Measurements from ENCODE around the gene MAPK8IP3. TPM values are rescaled to one million over a fixed set of nuclear protein-coding genes. Genes with fewer than 3 reads are reported as not detected.

Gene MAPK8IP3
- total and polyA plus RNA-seq, 8 donors = 25.5 to 244 (median 50.3) TPM

DNA sequence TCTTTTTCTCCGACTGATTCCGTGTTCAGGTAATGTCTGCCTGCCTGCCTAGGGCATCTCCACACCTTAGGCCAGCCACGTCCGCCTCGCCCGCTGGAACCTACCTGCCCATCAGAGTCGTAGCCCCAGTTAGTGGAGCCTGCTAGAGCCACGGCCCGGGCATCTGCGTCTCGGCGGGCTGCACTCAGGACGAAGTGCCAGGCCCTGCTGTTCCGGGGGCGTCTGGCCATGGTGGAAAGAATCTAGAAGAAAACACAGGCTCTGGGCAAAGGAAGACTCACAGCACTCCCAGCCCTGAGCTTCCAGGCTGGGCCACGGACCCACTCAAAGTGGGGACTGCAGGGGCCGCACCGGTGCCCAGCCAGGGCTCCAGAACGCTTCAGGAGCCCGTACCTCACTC lies 75.3 kb downstream of the MAPK8IP3 start:
- Histone ChIP-seq H3K4me3 (peak overlapping the region; percentile 64 to 97 (median 93)), H3K27ac (peak overlapping the region; percentile 85 to 96 (median 88)), H3K9me3 (no peaks in the 10 kb centered on the region), H3K36me3 (peaks cover 0 to 20% (median 10%) of the 10 kb centered on the region in 3 donors), H3K4me1 (peaks cover 11 to 17% (median 16%) of the 10 kb centered on the region in 3 donors), H3K27me3 (no peaks in the 10 kb centered on the region)
- intact Hi-C loops (cut with DNase I) = no loop called here
- 38 to 48% methylated on average over 20 of the region's 20 CpGs for WGBS, 2 donors
- FAIRE-seq (no peak), DNase-seq (peak in 4 of 6 donors; percentile 14 to 81 (median 40)), ATAC-seq (no peak)
- TF ChIP-seq, protein P1, sequence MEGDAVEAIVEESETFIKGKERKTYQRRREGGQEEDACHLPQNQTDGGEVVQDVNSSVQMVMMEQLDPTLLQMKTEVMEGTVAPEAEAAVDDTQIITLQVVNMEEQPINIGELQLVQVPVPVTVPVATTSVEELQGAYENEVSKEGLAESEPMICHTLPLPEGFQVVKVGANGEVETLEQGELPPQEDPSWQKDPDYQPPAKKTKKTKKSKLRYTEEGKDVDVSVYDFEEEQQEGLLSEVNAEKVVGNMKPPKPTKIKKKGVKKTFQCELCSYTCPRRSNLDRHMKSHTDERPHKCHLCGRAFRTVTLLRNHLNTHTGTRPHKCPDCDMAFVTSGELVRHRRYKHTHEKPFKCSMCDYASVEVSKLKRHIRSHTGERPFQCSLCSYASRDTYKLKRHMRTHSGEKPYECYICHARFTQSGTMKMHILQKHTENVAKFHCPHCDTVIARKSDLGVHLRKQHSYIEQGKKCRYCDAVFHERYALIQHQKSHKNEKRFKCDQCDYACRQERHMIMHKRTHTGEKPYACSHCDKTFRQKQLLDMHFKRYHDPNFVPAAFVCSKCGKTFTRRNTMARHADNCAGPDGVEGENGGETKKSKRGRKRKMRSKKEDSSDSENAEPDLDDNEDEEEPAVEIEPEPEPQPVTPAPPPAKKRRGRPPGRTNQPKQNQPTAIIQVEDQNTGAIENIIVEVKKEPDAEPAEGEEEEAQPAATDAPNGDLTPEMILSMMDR (IDR thresholded peaks at IDR 0.05) = no peak

- H3K4me1 ChIP-seq = peaks cover 11 to 17% (median 16%) of the 10 kb centered on the region in 3 donors
- peak overlapping the region; percentile 64 to 97 (median 93) for H3K4me3 ChIP-seq
- H3K27ac ChIP-seq = peak overlapping the region; percentile 85 to 96 (median 88)
- intact Hi-C loops (cut with DNase I) = no loop called here
- ATAC-seq (peak in 2 of 4 donors; percentile 2 to 3), DNase-seq (peak in 4 of 6 donors; percentile 41 to 85 (median 62)), FAIRE-seq (no peak)
- TF ChIP-seq, protein P1 (IDR thresholded peaks at IDR 0.05) = no peak
- WGBS, 2 donors = 0 to 1% methylated on average over 47 to 70 of the region's 70 CpGs
- H3K36me3 ChIP-seq = peaks cover 0 to 14% (median 10%) of the 10 kb centered on the region in 3 donors
- no peaks in the 10 kb centered on the region for H3K9me3 ChIP-seq
- no peaks in the 10 kb centered on the region for H3K27me3 ChIP-seq
These were observed 75.9 kb downstream of the MAPK8IP3 start for GRCh38 chr16:1781758-1782407.

DNA sequence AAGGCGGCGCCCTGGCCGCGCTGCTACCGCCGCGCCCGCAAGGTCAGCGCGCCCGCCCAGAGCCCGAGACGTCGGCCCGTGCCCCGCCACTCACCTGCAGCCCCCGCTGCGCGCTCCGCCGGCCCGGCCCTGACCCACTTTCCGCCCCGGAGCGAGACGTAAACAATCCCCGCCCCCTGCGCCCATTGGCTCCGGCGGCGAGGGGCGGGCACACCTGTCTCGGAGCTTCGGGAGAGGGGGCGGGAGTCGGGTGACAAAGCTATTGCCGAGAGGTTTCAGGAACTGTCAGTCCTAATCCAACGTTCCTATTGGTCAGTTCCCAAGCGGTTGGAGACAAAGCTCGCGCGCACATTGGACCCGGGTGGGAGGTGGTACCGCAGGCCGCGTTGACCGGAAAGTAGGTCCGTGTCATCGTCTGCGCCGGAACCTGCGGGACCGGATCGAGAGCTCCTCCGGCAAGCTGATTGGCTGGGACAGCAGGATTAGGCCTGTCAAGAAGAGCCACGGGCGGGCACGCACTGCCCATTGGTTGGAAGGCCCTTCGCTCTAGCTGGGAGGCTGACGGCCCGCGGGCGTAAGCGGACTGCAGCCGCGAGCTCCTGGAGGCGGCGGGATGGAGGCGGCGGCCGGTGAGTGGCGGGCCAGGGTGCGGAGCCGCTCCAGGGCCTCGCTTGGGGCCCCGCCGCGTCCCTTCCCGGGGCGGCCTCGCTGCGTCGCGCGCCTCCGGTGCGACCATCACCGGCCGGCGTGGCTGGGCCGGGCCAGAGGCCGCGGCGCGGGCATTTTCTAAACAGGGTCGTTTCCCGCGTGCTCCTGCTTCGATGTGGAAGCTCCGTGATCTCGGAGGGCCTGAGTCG lies 76.6 kb downstream of the MAPK8IP3 start, which contains the start of the genes NUBP2 and SPSB3:
TSS of gene NUBP2 (plus strand) at position 553 of the 857 bp plus-strand sequence. CDS start at position 614, 61 bp downstream.
TSS of gene SPSB3 (minus strand) at position 164 of the 857 bp plus-strand sequence. CDS start 1,088 bp downstream, outside the sequence.
- H3K4me1 ChIP-seq = peaks cover 11 to 17% (median 16%) of the 10 kb centered on the region in 3 donors
- peak; percentile 99 for FAIRE-seq
- ATAC-seq = peak; percentile 88 to 95 (median 90)
- DNase-seq = peak; percentile 96 to 100 (median 100)
- WGBS, 2 donors = 0% methylated on average over 81 to 102 of the region's 102 CpGs
- H3K4me3 ChIP-seq = peak within 1 kb of the TSS; percentile 75 to 97 (median 93)
- no peaks in the 10 kb centered on the region for H3K9me3 ChIP-seq
- TF ChIP-seq, protein P1 (IDR thresholded peaks at IDR 0.05) = no peak
- H3K27ac ChIP-seq = peak within 1 kb of the TSS; percentile 85 to 96 (median 88)
- no peaks in the 10 kb centered on the region for H3K27me3 ChIP-seq
- peaks cover 0 to 6% (median 5%) of the 10 kb centered on the region in 3 donors for H3K36me3 ChIP-seq
- intact Hi-C loops (cut with DNase I) = no loop called here

DNA sequence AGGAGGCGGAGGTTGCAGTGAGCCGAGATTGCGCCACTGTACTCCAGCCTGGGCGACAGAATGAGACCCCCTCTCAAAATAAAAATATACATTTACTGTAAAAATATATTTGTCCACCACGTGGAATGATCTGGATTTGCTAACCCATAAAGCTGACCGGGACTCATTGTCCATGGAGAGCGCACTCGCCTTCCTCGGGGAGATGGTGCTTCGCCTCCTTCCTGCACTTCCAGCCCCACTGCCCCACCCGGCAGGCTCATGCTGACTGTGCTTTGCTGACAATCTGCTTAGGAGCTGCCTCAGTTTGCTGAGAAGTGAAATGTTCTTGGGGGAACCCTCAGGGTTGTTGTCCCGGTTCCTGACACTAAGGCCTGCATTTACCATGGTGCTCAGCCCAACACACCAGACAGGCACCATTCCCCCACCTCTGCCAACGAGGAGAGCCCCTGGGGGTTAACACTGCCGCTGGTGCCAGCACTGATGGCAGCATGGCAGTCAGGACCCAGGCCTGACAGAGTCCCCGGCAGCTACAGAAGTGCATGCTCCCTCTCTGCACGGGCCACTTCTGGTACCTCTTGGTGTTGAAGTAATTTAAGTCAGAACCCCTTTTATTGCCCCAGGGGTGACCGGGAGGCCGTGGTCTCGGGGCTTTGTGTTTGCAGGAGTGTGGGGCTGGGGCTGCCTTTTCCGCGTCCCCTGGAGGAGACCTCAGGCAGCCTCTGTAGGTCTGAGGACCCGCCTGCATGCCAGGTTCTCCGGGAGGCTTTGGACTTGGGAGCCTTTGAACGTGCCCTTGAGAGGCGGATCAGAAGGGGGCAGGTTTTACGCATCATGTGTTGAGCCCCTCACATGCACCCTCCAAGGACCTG lies 79.2 kb downstream of the MAPK8IP3 start:
- no peaks in the 10 kb centered on the region for H3K27me3 ChIP-seq
- peak in 2 of 6 donors; percentile 16 to 26 for DNase-seq
- no peaks in the 10 kb centered on the region for H3K36me3 ChIP-seq
- peaks cover 11 to 16% (median 15%) of the 10 kb centered on the region in 3 donors for H3K4me1 ChIP-seq
- no peak overlapping the region for H3K4me3 ChIP-seq
- WGBS, 2 donors = 83 to 87% methylated on average over 26 of the region's 26 CpGs
- ATAC-seq = no peak
- intact Hi-C loops (cut with DNase I) = no loop called here
- TF ChIP-seq, protein P1 (IDR thresholded peaks at IDR 0.05) = no peak
- H3K9me3 ChIP-seq = no peaks in the 10 kb centered on the region
- no peak for FAIRE-seq
- no peak overlapping the region for H3K27ac ChIP-seq
